NCI-H2171 (cell line): ENCODE data around the gene KYAT1.
"Not testable (repeated sequence)": the region's sequence is repeated elsewhere in the genome, so short reads cannot be mapped to it uniquely, and the experiment has no call there.

ENCODE experiments used
- DNase-seq: peaks from one replicate; lab custom pipeline; 2025; lab: John Stamatoyannopoulos, UW

Gene KYAT1

DNA sequence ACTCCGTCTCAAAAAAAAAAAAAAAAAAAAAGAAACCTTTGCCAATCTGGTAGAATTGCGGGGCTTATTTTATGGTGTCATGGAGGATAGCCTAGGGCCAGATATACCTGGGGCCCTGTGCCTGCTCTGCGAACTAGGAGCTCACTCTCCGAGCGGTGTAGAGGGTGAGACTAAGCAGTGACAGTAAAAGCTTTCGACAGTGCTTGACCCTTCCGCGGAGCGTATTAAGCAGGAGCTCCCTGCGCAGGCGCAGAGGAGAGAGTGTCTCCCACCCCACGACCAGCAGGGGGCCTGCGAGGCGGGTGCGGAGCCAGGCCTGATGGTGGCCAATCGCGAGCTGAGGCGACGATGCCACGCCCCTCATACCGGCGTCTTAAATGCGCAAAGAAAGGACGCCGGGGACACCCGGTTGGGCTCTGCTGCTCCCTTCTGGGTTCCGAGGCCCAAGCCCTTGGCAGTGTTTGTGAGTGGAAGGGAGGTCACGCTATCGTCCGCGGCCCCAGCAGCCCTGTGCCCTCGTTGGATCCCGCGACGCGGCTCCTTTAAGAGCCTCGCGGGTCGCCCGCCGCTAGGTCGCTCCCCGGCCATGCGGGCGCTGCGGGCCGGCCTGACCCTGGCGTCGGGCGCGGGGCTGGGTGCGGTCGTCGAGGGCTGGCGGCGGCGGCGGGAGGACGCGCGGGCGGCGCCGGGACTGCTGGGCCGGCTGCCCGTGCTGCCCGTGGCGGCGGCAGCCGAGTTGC, 63.5 kb downstream of the KYAT1 start, which contains the start of gene ENDOG:
ENDOG (plus strand) TSS at position 402 of the 740 bp plus-strand sequence; CDS start at position 587, 185 bp downstream.
- peak; percentile 99 for DNase-seq

DNA sequence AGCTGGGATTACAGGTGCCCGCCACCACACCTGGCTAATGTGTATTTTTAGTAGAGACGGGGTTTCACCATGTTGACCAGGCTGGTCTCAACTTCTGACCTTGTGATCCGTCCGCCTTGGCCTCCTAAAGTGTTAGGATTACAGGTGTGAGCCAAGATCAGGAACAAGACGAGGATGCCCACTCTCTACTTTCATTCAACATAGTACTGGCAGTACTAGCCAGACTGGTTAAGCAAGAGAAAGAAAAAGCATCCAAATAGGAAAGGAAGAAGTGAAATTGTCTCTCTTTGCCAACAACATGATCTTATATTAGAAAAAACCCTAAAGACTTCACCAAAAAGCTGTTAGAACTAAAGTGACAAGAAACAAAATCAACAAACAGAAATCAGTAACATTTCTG, 70.9 kb downstream of the KYAT1 start:
- DNase-seq = no peak

DNA sequence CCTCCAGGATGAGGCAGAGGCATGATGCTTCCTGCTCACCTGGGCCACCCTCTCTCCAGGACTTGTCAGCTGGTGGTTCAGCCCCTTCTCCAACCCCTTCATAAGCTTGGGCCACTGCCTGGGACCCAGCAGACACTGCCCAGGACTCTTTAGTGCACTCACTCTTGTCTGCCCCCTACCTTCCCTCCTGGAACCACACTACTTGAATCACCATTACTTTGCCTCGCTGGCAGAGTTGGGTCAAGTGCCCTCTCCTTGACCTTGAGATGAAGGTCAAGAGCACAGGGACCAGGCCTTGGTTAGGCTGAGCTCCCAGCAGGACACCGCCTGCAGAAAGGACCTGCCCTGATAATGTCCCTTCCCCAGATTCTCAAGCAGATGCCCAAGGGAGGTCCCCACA, 71.9 kb downstream of the KYAT1 start:
- no peak for DNase-seq

DNA sequence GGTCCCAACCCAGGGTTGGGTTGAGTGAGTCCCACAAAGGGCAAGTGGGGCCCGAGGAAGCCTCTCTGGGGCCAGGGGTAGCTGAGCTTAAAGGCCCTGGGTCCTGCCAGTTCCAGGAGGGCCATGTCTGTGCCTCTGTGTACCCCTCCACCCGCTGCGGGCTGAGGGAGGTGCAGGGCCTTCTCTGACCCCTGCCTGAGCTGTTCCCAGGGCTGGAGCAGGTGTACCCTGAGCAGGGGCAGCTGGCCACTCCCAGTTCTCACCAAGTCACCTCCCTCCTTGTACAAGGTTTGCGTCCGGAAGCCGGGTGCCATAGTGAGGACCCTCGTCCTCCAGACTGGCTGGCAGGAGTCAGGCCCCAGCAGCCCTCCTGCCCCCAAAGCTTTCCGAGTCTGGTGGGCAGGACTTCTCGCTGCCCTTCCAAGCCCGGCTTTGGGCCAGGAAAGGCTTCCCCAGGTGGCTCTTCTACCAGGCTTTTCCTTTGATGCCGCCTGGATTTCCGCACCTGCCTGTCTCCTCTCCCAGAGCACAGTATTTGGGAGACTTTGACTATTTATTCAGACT, 72.6 kb downstream of the KYAT1 start:
- DNase-seq = no peak

DNA sequence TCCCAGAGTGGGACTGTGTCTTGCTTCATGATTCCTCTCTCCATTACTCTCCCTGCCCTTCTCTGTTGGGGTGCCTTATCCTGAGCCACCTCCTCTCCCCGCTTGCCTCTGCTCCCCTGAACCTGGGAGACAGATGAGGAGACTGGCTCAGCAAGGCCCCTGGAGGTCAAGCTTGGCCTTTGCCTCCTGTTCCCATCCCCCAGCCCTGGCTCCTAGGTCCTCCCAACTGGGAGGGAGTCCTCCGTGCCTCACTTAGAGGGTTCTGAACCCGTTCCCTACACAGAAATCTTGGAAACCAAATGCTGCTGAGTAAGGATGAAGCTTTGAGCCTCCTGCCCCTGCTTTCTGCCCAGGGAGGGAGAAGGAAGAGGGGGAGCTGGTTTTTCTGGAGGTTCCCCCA, 73.2 kb downstream of the KYAT1 start:
- no peak for DNase-seq

DNA sequence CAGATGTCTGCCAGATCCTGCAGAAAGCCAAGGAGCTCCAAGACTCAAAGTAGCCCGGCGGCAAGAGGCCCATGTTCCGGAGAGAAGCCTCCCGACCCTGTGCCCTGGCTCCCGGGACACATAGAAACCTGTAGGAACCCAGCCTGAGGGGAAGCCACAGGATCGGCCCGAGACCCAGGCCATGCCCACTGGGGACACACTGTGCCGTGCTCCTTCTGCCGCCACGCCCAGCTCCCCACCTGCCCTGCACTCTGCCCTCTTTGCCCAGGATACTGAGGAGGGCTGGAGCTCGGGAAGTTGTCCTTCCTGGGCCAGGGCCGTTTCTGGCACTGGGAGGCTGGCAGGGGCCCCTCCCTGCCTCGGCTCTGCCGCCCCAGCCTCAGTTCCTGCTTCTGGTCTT, 73.9 kb downstream of the KYAT1 start:
- DNase-seq = no peak

DNA sequence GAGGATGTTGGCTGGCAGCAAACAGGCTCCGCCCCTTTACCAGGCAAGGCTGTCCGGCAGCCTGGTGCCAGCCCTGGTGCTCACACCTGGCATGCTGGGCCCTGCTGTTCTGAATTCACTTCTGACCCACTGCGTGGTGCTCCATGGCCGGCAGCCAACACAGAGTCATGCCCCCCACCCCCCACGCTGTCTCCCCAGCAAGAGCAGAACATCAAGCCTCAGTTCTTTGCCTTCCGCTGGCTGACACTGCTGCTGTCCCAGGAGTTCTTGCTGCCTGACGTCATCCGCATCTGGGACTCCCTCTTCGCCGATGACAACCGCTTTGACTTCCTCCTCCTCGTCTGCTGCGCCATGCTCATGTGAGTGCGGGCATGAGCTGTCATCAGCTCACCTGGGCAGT, 76.1 kb downstream of the KYAT1 start:
- DNase-seq = no peak

DNA sequence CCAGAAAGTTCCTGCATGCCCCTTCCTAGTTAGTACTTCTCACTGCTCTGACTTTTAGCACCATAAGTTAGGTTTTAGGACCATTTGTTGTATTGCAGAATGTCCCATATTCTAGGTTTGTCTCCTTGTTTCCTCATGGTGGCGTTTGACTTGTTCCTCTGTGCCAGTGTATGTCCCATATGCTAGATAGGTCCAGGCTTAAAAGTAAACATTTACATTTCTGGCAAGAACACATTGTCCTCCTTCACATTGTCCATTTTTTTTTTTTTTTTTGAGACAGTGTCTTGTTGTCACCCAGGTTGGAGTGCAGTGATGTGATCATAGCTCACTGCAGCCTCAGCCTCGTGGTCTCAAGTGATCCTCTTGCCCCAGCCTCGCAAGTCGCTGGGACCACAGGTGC, 79.3 kb downstream of the KYAT1 start:
- no peak for DNase-seq

DNA sequence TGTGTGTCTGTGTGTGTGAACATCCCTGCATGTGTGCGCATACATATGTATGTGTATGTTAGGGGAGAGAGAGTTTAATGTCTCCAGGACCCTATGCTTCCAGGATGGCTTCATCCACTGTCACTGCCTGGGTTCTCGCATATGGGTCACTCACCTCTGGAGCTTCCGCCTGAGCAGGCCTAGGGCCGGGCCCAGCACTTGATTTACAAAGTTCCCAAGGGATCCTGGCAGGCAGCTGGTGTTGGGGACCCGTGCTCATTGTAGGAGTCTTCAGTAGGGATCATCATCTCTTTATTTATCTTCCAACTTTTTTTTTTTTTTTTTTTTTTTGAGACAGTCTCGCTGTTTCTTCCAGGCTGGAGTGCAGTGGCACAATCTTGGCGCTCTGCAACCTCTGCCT, 81.7 kb downstream of the KYAT1 start:
- DNase-seq = no peak

DNA sequence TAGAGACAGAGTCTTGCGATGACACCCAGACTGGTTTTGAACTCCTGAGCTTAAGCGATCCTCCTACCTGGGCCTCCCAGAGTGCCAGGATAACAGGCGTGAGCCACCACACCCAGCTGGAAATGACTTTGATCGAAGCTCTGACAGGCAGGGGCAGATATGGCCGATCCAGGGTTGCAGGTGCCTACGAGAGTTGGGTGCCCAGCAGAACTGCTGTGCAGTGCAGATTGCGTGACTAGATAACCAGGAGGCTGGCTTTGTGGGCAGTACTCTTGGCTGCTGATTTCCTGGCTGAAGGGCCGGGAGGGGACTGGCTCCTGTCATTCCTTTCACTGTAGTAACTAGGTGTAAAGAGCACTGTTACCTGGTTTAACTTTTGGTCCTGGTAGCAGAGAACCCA, 82.9 kb downstream of the KYAT1 start:
- no peak for DNase-seq

DNA sequence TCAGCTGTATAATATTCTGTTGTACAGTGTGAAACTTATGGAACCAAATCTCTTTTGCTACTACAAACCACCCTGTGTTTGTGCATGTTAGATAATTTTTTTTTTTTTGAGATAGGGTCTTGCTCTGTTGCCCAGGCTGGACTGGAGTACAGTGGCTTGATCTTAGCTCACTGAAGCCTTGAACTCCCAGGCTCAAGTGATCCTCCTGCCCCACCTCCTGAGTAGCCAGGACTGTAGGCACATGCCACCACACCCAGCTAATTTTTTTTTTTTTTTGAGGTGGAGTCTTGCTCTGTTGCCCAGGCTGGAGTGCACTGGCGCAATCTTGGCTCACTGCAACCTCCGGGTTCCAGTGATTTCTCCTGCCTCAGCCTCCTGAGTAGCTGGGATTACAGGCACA, 86.8 kb downstream of the KYAT1 start:
- not testable (repeated sequence) for DNase-seq

DNA sequence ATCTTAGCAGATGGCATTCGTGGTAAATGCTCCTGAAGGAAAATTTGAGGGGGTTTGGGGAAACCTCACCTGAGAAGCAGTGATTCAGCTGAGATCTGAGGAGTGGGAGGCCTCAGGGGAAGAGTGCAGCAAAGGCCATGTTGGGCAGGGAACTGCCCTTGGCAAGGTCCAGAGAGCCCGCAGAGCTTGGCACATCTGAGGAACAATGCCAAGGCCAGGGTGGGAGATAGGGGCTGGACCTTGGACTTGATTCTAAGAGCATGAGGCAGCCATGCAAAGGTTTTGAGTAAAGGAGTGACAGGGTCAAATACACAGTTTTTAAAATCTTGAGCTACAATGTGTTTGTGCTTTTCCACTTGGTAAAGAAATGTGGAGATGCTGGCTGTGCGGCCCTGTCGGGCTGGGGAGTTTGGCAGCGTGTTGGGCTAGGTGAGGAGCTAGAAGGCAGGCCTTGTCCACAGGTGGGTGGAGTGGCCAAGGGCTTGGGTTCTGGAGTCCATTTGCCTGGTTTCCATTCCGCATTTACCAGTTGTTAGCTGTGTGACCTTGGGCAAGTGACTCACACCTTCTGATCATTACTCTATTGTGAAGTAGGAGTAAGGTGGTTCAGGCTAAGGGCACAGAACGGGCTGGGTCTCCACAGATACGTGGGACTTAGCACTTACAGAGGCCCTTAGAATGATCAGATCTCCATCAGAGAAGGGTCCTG, 88.6 kb downstream of the KYAT1 start:
- no peak for DNase-seq

DNA sequence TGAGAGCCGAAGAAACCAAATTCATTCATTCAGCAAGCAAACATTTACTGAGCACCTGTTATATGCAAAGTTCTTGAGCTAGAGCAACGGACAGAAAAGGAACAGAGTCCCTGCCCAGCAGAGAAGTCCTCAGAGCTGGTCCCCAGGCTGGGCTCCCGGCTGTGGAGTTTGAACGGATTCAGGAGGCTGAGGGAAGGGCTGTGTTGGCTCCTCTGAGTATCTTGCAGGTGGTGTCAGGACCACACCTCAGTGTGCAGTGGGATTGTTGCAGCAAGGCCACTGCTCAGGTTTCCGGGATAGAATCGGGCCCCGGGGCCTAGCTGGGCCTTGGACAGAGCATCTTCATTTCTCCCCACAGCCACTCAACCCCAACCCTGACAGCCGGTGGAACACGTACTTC, 89.6 kb downstream of the KYAT1 start:
- no peak for DNase-seq

DNA sequence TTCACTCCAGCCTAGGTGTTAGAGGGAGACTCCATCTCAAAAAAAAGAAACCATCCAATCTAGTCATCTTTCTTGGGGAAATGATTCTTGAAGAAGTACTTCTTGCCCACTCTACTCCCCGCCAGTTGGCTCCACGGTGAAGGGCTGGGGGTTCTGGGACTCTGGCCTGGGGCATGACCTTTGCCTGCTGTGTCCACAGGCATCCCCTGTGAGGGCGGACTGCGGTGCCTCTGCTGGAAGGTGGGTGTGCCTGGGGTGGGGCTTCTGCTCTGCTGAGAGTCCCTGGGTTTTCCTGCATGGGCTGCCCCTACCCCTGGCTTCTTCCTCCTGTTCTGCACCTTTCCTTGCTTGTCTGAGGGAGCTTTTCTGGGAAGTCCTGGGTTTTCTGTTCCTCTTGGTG, 91.2 kb downstream of the KYAT1 start:
- DNase-seq = no peak

DNA sequence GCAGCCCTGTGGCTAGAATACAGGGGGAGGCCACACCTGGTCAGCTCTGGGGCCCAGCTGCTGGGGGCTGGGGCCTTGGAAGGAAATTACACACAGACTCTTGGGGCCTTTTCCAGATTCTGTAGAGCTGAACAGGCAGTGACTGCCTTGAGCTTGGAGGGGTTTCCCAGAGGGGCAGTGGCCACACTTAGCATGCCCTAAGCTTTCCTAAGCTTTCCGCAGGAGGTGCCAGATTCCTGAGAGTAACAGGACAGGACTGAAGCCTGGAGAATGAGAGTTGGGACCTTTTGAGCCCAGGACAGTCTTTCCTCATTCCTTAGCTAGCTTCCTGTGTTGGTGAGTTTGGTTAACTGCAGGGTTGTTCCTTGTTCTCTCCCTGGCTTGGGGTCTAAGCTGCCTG, 93.3 kb downstream of the KYAT1 start:
- DNase-seq = no peak

DNA sequence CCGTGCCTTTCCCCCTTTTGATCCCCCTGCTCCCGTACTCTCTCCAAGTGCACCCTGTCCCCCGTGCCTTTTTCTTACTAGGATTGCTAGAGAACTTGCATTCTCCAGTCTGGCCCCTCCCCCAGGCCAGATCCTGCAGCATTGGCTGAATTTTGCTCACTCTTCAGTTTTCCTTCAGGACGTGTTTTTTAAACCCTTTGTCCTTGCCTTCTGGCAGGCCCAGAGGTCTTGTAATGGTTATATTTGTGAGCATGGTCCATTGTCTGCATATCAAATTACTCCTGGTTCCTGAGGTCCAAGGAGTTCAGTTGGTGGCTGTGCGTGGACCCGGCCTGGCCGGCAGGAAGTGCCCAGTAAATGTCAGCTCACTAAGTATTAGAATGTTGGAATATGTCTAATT, 94.1 kb downstream of the KYAT1 start:
- no peak for DNase-seq

DNA sequence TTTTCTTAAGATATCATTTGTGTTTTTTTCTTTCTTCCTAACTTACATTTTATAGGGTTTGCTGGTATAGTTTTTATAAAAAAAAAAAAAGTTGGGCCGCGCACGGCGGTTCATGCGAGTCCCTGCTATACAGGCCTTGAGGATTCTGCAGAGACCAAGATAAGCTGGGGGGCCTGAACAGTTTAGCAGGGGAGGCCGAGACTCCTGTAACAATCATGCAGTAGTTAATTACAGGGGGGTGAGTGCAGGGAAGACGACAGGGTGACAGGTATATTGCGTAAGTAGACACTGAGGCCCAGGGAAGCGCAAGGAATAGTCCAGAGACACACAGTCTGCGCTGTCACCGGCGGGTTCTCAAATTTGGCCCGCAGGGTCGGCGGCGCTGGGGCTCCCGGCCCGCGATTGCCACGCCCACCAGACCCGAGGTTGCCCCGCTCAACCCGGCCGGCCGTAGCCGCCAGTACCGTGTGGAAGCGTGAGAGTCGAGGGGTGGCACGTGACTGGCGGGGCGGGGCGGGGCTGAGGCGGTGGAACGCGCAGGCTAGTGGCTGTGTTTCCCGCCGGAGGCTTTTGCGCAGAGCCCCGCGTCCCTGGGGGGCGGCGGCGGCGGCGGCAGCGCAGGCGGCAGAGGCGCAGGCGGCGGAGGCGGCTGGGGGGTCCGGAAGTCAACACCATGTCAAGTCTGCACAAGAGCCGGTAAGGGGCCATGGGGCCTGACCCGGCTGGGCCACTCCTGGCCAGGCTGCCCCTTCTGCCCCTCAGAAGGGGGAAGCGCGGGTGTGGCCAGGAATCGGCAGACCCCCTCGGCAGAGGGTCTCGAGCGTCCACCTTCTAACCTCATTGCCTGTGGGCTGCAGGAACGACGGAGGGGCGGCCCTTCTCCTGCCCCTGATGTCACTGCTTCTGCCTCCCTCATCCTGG, 94.8 kb downstream of the KYAT1 start, which contains the start of gene TBC1D13:
TBC1D13 (plus strand) TSS at position 573 of the 921 bp plus-strand sequence; CDS start at position 674, 101 bp downstream.
- peak; percentile 93 for DNase-seq

DNA sequence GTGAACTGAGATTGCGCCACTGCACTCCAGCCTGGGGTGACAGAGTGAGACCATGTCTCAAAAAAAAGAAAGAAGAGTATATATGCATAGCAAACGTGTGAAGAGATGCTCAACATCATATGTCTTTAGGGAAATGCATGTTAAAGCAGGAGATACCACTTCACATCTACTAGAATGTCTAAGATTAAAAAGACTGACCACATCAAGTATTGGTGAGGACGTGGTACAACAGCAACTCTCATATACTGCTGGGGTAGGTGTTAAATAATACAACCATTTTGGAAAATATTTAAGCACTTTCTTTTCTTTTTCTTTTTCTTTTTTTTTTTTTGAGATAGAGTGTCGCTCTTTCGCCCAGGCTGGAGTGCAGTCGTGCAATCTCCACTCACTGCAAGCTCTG, 96.3 kb downstream of the KYAT1 start:
- no peak for DNase-seq
